OCI-LY1 (cell line): ENCODE data around the gene ERO1A.
"Not testable (repeated sequence)": the region's sequence is repeated elsewhere in the genome, so short reads cannot be mapped to it uniquely, and the experiment has no call there.

Source experiments
- CTCF ChIP-seq: fragments of 200-600 bp; sonication (generic), shearing (Covaris generic); IDR thresholded peaks from 2 replicates; pipeline ENCODE4 v1.5.1; 2017; ENCODE audit warnings: mild to moderate bottlenecking, antibody characterized with exemption, low read length, moderate library complexity, mixed read lengths
- EZH2 ChIP-seq: fragments of 200-600 bp; sonication (generic), shearing (Covaris generic); IDR thresholded peaks from 2 replicates; pipeline ENCODE4 v1.8.0; 2017; ENCODE audit warnings: borderline replicate concordance, mixed run types, mild to moderate bottlenecking, antibody characterized with exemption, low read length, moderate library complexity, mixed read lengths

DNA sequence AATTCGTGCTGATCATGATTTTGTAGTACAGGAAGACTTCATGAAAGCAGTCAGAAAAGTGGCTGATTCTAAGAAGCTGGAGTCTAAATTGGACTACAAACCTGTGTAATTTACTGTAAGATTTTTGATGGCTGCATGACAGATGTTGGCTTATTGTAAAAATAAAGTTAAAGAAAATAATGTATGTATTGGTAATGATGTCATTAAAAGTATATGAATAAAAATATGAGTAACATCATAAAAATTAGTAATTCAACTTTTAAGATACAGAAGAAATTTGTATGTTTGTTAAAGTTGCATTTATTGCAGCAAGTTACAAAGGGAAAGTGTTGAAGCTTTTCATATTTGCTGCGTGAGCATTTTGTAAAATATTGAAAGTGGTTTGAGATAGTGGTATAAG, 32.2 kb upstream of the ERO1A start:
- TF ChIP-seq CTCF, EZH2: not testable (repeated sequence)
